ENCODE results near the gene ZNF485.
"Not testable (repeated sequence)": the region's sequence is repeated elsewhere in the genome, so short reads cannot be mapped to it uniquely, and the experiment has no call there.

Gene ZNF485

DNA sequence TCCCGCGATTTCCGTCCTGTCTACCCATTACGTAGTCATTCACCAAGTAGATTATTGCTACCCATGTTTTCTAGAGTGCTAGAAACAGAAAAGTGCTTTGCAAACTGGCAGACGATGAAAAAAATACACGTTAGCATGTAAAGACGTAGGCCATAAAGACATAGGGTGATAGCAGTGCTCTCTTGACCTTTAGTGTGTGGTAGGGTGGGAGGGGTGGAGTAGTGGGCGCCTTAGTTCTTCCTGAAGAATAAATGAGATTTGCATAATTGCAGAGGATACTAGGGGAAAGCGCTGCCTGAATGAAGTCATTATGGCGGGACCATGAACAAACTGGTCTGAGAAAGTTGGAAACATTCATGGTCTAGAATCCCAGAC, 948 bp downstream of the ZNF485 start:
- no peak for DNase-seq

DNA sequence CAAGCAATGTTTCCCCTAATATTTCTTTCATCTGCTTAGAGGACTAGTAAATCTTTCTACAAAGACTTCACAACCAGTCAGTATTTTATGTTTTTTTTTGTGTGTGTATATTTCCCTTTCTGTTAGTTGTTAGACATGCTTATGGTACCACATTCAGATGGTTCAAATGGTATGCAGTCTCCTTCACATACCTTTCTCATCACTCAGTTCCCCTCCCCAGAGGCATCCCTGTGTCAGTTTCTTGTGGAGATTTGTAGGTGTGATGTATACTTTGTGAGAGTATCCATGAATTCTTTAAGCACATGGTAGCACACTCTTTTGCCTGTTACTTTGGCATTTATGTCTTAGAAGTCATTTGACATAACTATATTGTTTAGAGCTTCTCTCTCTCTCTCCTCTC, 4.4 kb downstream of the ZNF485 start:
- DNase-seq: no peak

DNA sequence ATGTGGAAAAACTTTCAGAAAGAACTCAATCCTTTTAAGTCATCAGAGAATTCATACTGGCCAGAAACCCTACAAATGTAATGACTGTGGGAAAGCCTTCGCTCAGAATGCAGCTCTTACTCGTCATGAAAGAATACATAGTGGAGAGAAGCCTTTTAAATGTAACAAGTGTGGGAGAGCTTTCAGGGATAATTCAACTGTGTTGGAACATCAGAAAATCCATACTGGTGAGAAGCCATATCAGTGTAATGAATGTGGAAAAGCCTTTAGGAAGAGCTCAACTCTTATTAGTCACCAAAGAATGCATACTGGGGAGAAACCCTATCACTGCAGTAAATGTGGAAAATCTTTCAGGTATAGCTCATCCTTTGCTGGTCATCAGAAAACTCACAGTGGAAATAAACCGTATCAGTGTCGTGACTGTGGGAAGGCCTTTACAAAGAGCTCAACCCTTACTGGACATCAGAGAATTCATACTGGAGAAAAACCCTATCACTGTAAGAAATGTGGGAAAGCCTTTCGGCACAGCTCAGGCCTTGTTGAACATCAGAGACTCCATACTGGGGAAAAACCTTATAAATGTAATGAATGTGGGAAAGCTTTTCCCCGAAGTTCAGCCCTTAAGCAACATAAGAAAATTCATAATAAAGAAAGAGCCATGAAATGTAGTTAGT, 10.6 kb downstream of the ZNF485 start:
- no peak for DNase-seq

DNA sequence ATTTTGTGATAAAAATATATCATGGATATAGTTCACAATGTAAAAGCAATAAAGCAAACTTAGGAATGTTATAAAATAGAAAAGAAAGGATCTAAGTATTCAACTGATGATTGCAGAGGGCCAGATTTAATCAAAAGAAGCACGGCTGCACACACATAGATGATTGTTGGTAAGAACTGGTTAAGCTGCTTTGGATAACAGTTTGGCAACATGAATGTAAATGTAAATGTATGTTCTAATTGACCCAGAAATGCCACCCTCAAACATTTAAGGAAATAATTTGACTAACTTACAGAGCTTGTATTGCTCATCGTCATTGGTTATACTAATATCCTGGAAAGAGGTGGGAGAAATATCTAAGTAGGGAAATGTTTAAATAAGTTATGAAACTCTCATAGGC, 13.1 kb downstream of the ZNF485 start:
- no peak for DNase-seq

DNA sequence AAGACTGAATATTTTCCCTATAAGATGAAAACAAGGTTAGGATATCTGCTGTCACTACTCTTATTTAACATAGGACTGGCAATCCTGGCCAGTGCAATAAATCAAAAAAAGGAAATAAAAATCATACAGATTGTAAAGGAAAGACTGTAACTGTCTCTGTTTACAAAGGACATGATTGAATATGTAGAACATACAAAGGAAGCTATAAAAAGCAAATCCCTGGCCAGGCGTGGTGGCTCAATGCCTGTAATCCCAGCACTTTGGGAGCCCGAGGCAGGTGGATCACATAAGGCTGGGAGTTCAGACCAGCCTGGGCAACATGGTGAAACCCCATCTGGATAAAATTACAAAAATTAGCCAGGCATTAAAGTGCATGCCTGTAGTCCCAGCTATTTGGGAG, 15.8 kb downstream of the ZNF485 start:
- DNase-seq: no peak

DNA sequence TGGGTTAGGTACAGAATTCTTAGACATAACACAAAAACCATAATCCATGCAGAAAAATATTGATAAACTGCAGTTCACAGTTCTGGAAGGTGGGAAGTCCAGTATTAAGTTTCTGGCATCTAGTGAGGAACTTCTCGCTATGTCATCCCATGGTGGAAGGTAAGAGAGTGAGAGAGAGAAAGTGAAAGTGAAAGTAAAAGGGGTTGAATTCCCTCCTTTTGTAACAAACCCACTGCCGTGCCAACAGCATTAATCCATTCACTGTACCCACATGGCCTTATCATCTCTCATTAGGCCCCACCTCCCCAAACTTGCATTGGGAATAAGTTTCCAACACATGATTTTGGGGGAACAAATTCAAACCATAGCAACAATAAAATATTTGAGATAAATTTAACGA, 17.1 kb downstream of the ZNF485 start:
- peak; percentile 42 for DNase-seq

DNA sequence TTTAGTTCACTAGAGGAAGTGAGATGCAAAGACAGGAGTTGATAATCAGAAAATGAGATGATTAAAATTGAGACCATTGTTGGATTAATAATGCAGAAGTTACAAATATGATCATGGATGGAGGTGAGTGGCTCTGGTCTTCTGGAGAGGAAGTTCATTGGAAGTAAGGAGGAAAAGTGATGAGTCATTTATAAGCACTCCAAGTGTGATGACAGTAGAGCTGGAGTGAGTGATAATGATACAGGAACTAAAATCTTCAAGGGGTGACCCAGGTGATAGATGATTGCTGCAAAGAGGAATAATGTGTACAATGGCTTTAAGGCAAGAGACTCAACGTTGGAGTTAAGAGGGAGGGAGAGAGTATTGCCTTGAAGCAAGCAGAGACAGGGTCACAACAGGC, 21.7 kb downstream of the ZNF485 start:
- DNase-seq: no peak

DNA sequence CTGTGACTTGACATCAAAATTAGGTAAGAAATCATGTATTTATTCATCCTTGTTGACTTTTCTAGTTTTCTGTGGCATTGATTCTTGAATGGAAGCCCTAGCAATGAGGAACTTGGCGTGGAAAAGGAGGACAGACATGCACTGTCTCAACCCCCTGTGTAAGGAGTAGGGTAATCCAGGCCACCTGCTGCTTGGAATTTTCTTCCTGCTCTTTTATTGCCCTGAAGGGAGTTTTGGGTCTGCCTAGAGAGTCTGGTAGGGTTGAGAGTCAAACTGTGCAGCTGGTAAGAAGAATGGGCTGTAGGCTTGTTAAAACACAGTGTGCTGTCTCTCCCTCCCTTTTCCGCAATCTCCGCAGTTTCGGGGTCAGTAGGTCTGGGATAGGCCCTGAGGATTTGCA, 22.7 kb downstream of the ZNF485 start:
- no peak for DNase-seq

DNA sequence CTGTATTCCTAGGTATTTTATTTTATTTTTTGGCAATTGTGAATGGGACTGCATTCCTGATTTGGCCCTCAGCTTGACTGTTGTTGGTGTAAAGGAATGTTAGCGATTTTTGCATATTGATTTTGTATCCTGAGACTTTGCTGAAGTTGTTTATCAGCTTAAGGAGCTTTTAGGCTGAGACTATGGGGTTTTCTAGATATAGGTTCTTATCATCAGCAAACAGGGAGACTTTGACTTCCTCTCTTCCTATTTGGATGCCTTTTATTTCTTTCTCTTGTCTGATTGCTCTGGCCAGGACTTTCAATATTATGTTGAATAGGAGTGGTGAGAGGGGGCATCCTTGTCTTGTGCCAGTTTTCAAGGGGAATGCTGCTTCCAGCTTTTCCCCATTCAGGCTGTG, 29.6 kb downstream of the ZNF485 start:
- DNase-seq: not testable (repeated sequence)

DNA sequence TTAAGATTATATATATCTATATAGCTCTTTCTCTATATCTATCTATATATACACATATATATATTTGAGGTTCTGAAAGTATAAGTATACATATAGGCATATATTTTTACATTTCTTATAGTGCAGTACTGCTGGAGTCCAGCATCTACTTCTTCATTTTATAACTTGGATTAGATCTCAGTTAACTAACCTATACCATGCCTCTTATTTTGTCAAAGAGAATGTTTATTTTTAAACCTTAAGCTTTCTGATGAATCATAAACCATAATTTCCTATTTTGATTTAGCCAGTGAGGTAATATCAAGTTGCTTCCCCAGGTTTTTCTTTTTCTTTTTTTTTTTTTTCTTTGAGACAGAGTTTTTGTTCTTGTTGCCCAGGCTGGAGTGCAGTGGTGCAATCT, 34.4 kb downstream of the ZNF485 start:
- no peak for DNase-seq

DNA sequence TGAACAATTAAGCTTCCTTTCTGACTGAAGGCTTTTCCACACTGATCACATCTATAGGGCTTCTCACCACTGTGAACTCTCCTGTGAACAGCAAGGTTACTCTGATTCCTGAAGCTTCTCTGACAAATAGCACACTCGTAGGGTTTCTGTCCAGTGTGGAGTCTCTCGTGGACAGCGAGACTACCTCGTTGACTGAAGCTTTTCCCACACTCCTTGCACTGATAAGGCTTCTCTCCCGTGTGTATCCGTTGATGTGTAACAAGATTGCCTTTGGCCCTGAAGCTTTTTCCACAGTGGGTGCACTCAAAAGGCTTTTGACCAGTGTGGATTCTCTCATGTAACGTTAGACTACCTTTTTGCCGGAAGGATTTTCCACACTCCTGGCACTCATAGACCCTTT, 38.0 kb downstream of the ZNF485 start:
- DNase-seq: no peak

DNA sequence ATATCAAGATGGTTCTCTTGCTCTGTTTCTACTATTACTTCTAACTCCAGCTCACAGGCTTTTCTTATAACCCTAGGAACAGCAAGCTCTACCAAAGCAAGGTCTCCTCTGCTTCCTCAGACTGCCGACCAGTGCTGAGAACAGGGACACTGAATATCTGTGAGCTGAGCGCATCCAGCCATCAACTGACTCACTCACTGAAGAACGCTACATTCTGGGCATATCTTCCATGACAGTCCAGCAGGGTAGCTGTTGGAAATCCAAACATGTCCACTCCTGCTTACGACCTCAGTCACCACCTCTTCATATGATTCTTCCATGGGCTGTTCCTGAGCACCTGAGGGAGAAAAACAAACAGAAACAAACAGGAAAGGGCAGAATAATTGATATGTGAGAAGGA, 39.6 kb downstream of the ZNF485 start:
- no peak for DNase-seq

DNA sequence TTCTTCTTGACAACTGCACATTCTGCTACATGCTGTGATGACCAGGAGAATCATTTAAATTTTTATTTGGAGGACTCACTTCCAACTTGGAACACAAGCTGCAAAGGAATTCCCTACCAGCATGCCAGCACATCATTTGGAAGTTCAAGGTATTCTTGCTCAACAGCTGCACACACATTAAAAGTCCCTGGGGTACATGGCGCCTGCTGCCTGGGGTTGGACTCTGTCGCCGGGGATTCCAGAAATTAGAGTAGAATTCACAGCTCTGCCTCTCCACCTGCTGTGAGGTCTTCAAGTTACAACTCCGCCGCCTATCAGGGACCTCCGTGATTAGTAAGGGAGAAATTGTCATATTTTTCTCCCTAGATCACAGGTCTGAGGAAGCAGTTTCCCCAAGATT, 41.3 kb downstream of the ZNF485 start:
- DNase-seq: no peak

DNA sequence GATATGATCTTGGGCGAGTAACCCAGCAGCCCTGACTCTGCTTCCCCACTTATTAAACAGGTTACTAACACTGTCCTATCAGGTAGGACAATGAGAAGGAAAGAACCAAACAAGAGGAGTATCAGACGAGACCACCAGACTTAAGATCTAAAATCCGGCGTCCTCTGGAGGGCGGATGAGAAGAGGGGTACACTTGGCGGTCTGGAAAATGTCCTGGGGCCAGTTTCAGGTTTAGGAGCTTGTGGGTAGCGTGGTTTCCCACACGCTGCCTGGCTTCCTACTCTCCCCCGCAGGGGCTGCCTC, 41.8 kb downstream of the ZNF485 start:
- DNase-seq: no peak

DNA sequence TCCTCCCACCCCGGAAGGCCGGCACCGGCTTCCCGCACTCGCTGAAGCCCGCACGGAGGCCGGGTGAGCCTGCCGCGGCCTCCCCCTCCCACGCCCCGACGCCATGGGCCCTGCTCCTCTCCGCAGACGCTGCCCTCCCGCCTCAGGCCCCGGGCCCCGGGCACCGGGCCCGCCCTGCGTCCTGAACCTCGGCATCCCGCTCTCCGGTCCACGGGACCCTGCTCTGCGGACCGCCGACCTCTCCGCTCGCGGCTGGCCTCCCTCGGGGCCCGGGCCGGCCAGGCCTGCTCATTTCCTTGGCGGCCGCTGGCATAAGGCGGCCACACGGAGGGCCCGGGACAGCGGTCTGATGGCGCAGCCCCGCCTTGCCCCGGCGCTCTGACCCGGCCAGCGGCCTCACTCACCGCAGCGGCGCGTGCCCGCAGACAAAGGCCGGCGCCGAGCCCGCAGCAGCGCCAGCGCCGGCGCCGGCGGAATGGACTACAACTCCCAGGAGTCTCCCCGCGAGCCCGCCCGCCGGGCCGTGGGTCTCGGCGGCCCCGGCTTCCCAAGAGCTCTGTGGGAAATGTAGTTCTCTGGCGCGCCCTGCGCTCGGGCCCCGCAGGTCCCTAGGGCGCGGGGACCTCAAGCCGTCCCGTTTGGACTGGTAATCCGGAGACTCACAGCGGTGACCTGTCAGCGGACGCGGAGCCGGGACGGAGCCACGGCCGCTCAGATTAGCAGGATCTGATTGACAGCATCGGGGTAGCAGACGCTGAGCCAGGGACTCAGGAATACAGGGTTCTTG, 42.4 kb downstream of the ZNF485 start, which contains the start of gene ZNF32:
TSS of gene ZNF32 (minus strand) at position 484 of the 787 bp plus-strand sequence. CDS start 2,748 bp downstream, outside the sequence.
- DNase-seq: peak; percentile 85

DNA sequence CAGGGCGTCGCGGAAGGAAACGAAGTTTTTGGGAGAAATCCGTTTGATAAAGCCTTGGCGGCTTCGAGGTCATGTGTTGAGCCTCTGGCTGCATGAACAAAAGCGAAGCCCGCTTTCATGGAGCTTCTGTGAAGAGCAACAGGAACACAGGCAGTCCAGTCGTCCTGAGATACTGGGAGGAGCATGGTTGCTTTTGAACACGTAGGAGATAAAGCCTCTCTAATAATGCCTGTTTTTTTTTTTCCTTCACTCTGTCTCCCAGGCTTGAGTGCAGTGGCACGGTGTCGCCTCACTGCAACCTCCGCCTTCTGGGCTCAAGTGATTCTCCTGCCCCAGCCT, 42.9 kb downstream of the ZNF485 start:
- DNase-seq: no peak

DNA sequence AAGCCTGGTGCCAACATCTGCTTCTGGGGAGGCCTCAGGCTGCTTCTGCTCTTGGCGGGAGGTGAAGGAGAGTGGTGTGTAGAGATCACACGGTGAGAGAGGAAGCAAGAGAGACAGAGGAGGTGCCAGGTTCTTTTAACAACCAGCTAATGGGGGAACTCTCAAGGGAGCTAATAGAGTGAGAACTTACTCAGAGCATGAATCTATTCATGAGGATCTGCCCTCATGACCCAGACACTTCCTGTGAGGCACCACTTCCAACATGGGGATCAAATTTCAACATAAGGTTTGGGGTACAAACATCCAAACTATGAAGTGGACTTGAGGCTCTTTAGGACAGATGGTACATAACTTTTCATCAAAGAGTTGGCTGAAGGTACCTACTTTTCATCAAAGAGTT, 47.5 kb downstream of the ZNF485 start:
- DNase-seq: no peak

DNA sequence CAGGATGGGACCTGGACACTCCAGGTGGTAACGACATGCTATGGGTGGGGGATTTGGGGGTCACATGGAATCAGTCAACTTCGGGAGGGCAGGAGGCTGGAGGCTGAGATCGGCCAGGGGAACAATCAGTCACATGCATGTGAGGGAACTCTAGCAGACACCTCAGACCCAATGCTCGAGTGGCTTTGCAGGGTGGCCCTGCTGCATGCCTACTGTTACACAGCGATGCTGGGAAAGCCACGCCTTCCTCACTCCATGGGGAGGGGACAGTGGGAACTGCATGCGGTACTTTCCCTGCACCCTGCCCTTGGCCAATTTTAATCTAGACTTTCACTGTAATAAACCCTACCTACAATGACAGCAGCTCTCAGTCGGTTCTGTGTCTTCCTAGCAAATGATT, 49.1 kb downstream of the ZNF485 start:
- DNase-seq: no peak

DNA sequence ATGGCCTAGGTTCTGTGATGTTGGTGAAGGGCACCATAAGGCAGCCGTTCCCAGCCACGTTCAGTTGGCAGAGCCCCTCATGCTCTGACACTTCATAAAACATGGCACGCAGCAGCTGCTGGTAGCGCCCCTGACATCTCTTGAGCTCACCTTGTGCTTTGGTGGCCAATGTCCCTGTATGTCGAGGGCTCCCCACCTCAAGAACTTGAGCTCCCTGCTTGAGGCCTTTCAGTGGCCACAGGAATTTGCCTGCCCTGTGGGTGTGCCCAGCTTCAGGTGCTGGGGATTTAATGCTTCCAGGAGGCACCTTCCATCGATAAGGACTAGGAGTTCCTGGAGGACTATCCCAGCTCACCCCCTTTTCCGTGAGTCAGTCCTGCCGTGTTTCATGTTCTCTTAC, 52.0 kb downstream of the ZNF485 start:
- DNase-seq: no peak

DNA sequence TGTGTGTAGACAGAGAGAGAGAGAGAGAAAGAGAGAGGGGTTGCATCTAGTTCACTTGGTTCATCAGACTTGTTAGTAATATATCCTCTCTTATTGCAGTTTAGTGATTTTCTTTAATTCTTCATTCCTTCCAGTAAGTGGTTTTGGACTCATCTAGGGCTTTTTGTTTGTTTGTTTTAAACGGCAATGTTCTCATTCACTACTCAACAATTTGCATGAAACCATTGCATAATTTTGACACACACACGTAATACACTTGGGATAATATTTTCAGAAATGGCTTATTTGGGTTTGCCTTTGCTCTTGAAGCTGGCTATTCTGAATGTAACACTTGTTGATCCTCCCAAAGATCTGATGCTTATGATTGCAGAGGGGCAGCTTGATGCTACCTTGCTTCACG, 58.8 kb downstream of the ZNF485 start:
- no peak for DNase-seq

DNA sequence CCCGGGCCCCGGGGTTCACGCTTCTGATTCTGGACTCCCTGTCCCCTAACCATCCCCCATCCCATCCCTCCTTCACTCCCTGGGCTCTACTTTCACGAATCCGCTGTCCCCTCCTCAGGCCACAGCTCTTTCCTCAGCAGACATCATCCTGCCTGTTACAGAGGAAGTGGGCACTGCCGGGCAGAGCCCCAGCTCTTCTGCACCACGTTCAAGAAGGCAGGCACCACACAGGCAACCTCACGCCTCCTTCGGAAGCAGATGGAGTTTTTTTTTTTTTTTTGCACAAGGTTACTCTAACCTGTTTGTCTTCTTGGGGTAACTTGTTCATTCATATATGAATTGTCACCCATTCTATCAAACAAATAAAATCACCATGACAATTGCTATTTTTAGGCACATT, 60.3 kb downstream of the ZNF485 start:
- DNase-seq: no peak

DNA sequence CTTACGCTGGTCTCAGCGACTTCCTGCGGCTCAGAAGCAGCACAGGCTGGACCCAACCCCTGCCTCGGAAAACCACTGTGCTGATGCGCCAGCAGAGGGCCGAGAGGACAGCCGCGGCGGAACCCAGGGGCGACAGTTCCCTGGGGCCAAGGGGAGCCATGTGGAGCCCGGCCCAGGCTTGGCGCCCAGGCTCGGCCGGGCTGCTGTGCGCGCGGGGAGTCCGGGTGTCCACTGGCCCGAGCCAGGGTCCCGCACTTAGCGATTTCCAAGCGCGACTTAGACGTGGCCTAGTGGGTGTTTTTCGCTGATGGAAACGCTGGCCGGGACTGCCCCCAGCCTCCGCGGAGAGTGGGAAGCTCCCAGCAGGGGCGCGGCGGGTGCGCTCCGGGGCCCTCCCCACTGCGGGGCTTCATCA, 61.1 kb downstream of the ZNF485 start:
- DNase-seq: no peak
